Thymus (tissue), 11 donors: ENCODE measurements around the gene UGT1A7. TPM values are rescaled to one million over a fixed set of nuclear protein-coding genes. Genes with fewer than 3 reads are reported as not detected.

ENCODE experiments used
- DNase-seq, 9 donors: peaks; one replicate each; pipeline ENCODE4 v3.0.0-alpha.2; 2013; ENCODE audit warnings: low spot score in 9 of 9, low read depth in 6 of 9, missing footprints in 1 of 9
- H3K27ac ChIP-seq, 2 donors: one replicate each; pipeline ENCODE4 v1.5.1; 2013; ENCODE audit warnings: control low read depth in 1 of 2, low read depth in 1 of 2, low read length in 1 of 2, mild to moderate bottlenecking in 1 of 2, moderate library complexity in 1 of 2
- H3K27me3 ChIP-seq, 2 donors: one replicate each; pipeline ENCODE4 v1.5.1; 2013; ENCODE audit warnings: low read length in 1 of 2; ENCODE audit not compliant: control insufficient read depth in 2 of 2, insufficient read depth in 1 of 2
- H3K36me3 ChIP-seq, 2 donors: one replicate each; pipeline ENCODE4 v1.5.1; 2013; ENCODE audit warnings: low read length in 1 of 2, mild to moderate bottlenecking in 1 of 2, moderate library complexity in 1 of 2; ENCODE audit not compliant: control insufficient read depth in 2 of 2, insufficient read depth in 2 of 2
- H3K4me1 ChIP-seq, 2 donors: one replicate each; pipeline ENCODE4 v1.5.1; 2013; ENCODE audit warnings: low read length in 2 of 2; ENCODE audit not compliant: control insufficient read depth in 2 of 2, insufficient read depth in 2 of 2
- H3K4me3 ChIP-seq, 2 donors: one replicate each; pipeline ENCODE4 v1.5.1; 2013; ENCODE audit warnings: low read length in 2 of 2, control low read depth in 1 of 2, mild to moderate bottlenecking in 1 of 2
- H3K9me3 ChIP-seq, 2 donors: one replicate each; pipeline ENCODE4 v1.5.1; 2013; ENCODE audit warnings: low read length in 1 of 2, mild to moderate bottlenecking in 1 of 2; ENCODE audit not compliant: control insufficient read depth in 2 of 2, insufficient read depth in 1 of 2
- WGBS: extraction: QIAGEN DNeasy Blood & Tissue Kit; methylation state at CpG from one replicate; pipeline ENCODE4 v1.1.7; 2013; 5-methylcytosine and 5-hydroxymethylcytosine counted together
- polyA plus RNA-seq: library from polyadenylated mRNA; stranded (reverse); fragments of 200-250 nt; gene quantifications from one replicate; pipeline ENCODE4 v1.2.3, GENCODE V29; 2013
- total RNA-seq: library from RNA; stranded (reverse); fragments of 120-200 nt; gene quantifications from one replicate; pipeline ENCODE4 v1.2.4, GENCODE V29; 2013
- donor health status: healthy.

UGT1A7 gene
- total and polyA plus RNA-seq, 2 donors = 0.11 to 0.19 TPM

GRCh38 chr2:233773854-233774253 lies 92.2 kb downstream of the UGT1A7 start:
- no peak overlapping the region for H3K27ac ChIP-seq
- no peak for DNase-seq
- H3K27me3 ChIP-seq = no peaks in the 10 kb centered on the region
- H3K36me3 ChIP-seq = no peaks in the 10 kb centered on the region
- H3K4me3 ChIP-seq = no peak overlapping the region
- WGBS = 97% methylated on average over 5 of the region's 5 CpGs
- no peaks in the 10 kb centered on the region for H3K9me3 ChIP-seq
- H3K4me1 ChIP-seq = no peaks in the 10 kb centered on the region

GRCh38 chr2:233775414-233775813 lies 93.7 kb downstream of the UGT1A7 start:
- no peaks in the 10 kb centered on the region for H3K27me3 ChIP-seq
- no peak overlapping the region for H3K4me3 ChIP-seq
- 97% methylated on average over 6 of the region's 6 CpGs for WGBS
- no peaks in the 10 kb centered on the region for H3K36me3 ChIP-seq
- H3K4me1 ChIP-seq = no peaks in the 10 kb centered on the region
- H3K27ac ChIP-seq = no peak overlapping the region
- no peak for DNase-seq
- H3K9me3 ChIP-seq = no peaks in the 10 kb centered on the region

GRCh38 chr2:233778030-233778429 lies 96.3 kb downstream of the UGT1A7 start, which contains the start of gene MROH2A:
Gene MROH2A, plus strand, starts transcription at chr2:233778330. Its CDS starts 1,029 bp downstream, at chr2:233779359.
- WGBS = 94% methylated on average over 2 of the region's 2 CpGs
- no peaks in the 10 kb centered on the region for H3K9me3 ChIP-seq
- H3K36me3 ChIP-seq = no peaks in the 10 kb centered on the region
- H3K4me3 ChIP-seq = no peak within 1 kb of the TSS
- DNase-seq = no peak
- no peaks in the 10 kb centered on the region for H3K4me1 ChIP-seq
- no peaks in the 10 kb centered on the region for H3K27me3 ChIP-seq
- H3K27ac ChIP-seq = no peak within 1 kb of the TSS

GRCh38 chr2:233779722-233780121 lies 98.0 kb downstream of the UGT1A7 start:
- Histone ChIP-seq H3K36me3 (no peaks in the 10 kb centered on the region), H3K9me3 (no peaks in the 10 kb centered on the region), H3K4me3 (no peak overlapping the region), H3K4me1 (no peaks in the 10 kb centered on the region), H3K27me3 (no peaks in the 10 kb centered on the region), H3K27ac (no peak overlapping the region)
- 96% methylated on average over 4 of the region's 4 CpGs for WGBS
- no peak for DNase-seq

GRCh38 chr2:233780771-233781170 lies 99.1 kb downstream of the UGT1A7 start:
- H3K27me3 ChIP-seq = no peaks in the 10 kb centered on the region
- no peak overlapping the region for H3K4me3 ChIP-seq
- H3K4me1 ChIP-seq = no peaks in the 10 kb centered on the region
- H3K9me3 ChIP-seq = no peaks in the 10 kb centered on the region
- no peaks in the 10 kb centered on the region for H3K36me3 ChIP-seq
- no peak overlapping the region for H3K27ac ChIP-seq
- 96% methylated on average over 4 of the region's 4 CpGs for WGBS
- no peak for DNase-seq

- Histone ChIP-seq H3K36me3 (no peaks in the 10 kb centered on the region), H3K27ac (no peak overlapping the region), H3K4me3 (no peak overlapping the region), H3K27me3 (no peaks in the 10 kb centered on the region), H3K4me1 (no peaks in the 10 kb centered on the region), H3K9me3 (no peaks in the 10 kb centered on the region)
- DNase-seq = no peak
- 96% methylated on average over 7 of the region's 7 CpGs for WGBS
Measured at GRCh38 chr2:233789554-233789953, 107.9 kb downstream of the UGT1A7 start.

- no peaks in the 10 kb centered on the region for H3K36me3 ChIP-seq
- WGBS = 95% methylated on average over 18 of the region's 18 CpGs
- no peak overlapping the region for H3K27ac ChIP-seq
- no peaks in the 10 kb centered on the region for H3K27me3 ChIP-seq
- no peaks in the 10 kb centered on the region for H3K9me3 ChIP-seq
- no peak overlapping the region for H3K4me3 ChIP-seq
- DNase-seq = no peak
- no peaks in the 10 kb centered on the region for H3K4me1 ChIP-seq
Measured at GRCh38 chr2:233791151-233791882, 109.6 kb downstream of the UGT1A7 start.

GRCh38 chr2:233791883-233792329 lies 110.2 kb downstream of the UGT1A7 start:
- 88% methylated on average over 9 of the region's 9 CpGs for WGBS
- Histone ChIP-seq H3K9me3 (no peaks in the 10 kb centered on the region), H3K4me3 (no peak overlapping the region), H3K27ac (no peak overlapping the region), H3K4me1 (no peaks in the 10 kb centered on the region), H3K27me3 (no peaks in the 10 kb centered on the region), H3K36me3 (no peaks in the 10 kb centered on the region)
- no peak for DNase-seq

GRCh38 chr2:233792720-233793119 lies 111.0 kb downstream of the UGT1A7 start:
- no peaks in the 10 kb centered on the region for H3K36me3 ChIP-seq
- no peak for DNase-seq
- no peaks in the 10 kb centered on the region for H3K4me1 ChIP-seq
- 95% methylated on average over 7 of the region's 7 CpGs for WGBS
- no peaks in the 10 kb centered on the region for H3K27me3 ChIP-seq
- H3K9me3 ChIP-seq = no peaks in the 10 kb centered on the region
- H3K27ac ChIP-seq = no peak overlapping the region
- H3K4me3 ChIP-seq = no peak overlapping the region
